Muscle layer of duodenum (tissue), 2 donors: Measurements from ENCODE around the gene EIF5B.

Source experiments
- H3K27ac ChIP-seq: one replicate; pipeline ENCODE4 v1.7.0; 2013; ENCODE audit warnings: mild to moderate bottlenecking, low read length
- H3K27me3 ChIP-seq: one replicate; pipeline ENCODE4 v1.7.0; 2013; ENCODE audit warnings: low read depth, mild to moderate bottlenecking, control low read depth, low read length
- H3K36me3 ChIP-seq, 2 donors: one replicate each; pipeline ENCODE4 v1.7.0; 2013; ENCODE audit warnings: low read length in 2 of 2, control low read depth in 1 of 2, mild to moderate bottlenecking in 1 of 2; ENCODE audit not compliant: insufficient read depth in 2 of 2, control insufficient read depth in 1 of 2
- H3K4me1 ChIP-seq, 2 donors: one replicate each; pipeline ENCODE4 v1.7.0; 2013; ENCODE audit warnings: low read length in 2 of 2, mild to moderate bottlenecking in 2 of 2, control low read depth in 1 of 2, moderate library complexity in 1 of 2; ENCODE audit not compliant: insufficient read depth in 2 of 2, control insufficient read depth in 1 of 2
- H3K4me3 ChIP-seq, 2 donors: one replicate each; pipeline ENCODE4 v1.7.0; 2013; ENCODE audit warnings: low read length in 2 of 2, low read depth in 1 of 2, mild to moderate bottlenecking in 1 of 2
- H3K9me3 ChIP-seq, 2 donors: one replicate each; pipeline ENCODE4 v1.7.0; 2013; ENCODE audit warnings: low read length in 2 of 2, control low read depth in 1 of 2, mild to moderate bottlenecking in 1 of 2; ENCODE audit not compliant: control insufficient read depth in 1 of 2
- donor health status: healthy.

The EIF5B gene

GRCh38 chr2:99439971-99440505 lies 102.8 kb downstream of the EIF5B start:
- Histone ChIP-seq H3K27me3 (no peaks in the 10 kb centered on the region), H3K4me1 (no peaks in the 10 kb centered on the region), H3K9me3 (no peaks in the 10 kb centered on the region), H3K27ac (no peak overlapping the region), H3K4me3 (no peak overlapping the region), H3K36me3 (peaks cover 9 to 20% of the 10 kb centered on the region in 2 donors)

DNA sequence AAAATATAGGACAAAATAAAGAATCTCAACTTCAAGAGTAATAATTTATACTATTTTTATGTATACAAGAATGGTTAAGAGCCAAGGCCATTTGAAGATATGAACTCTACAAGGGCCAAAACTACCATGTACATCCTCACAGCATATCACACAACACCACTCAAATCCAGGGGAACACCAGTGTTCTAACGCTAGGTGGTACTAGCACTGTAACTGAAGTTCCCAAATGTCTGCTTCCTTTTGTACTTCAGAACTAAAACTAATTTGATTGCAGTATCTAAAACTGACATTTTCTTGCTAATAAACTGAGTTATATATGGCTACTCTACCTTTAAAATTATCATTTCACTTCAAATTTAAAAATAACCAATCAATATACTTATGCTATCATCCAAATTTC lies 105.6 kb downstream of the EIF5B start:
- Histone ChIP-seq H3K36me3 (peaks cover 9 to 24% of the 10 kb centered on the region in 2 donors), H3K4me1 (no peaks in the 10 kb centered on the region), H3K4me3 (no peak overlapping the region), H3K9me3 (no peaks in the 10 kb centered on the region), H3K27ac (no peak overlapping the region), H3K27me3 (no peaks in the 10 kb centered on the region)

GRCh38 chr2:99444222-99444621 lies 107.0 kb downstream of the EIF5B start:
- no peak overlapping the region for H3K27ac ChIP-seq
- H3K27me3 ChIP-seq = no peaks in the 10 kb centered on the region
- peaks cover 0 to 22% of the 10 kb centered on the region in 2 donors for H3K36me3 ChIP-seq
- no peaks in the 10 kb centered on the region for H3K9me3 ChIP-seq
- no peaks in the 10 kb centered on the region for H3K4me1 ChIP-seq
- no peak overlapping the region for H3K4me3 ChIP-seq

GRCh38 chr2:99445065-99445464 lies 107.9 kb downstream of the EIF5B start:
- Histone ChIP-seq H3K36me3 (peaks cover 0 to 22% of the 10 kb centered on the region in 2 donors), H3K27ac (no peak overlapping the region), H3K4me3 (no peak overlapping the region), H3K27me3 (no peaks in the 10 kb centered on the region), H3K9me3 (no peaks in the 10 kb centered on the region), H3K4me1 (no peaks in the 10 kb centered on the region)

DNA sequence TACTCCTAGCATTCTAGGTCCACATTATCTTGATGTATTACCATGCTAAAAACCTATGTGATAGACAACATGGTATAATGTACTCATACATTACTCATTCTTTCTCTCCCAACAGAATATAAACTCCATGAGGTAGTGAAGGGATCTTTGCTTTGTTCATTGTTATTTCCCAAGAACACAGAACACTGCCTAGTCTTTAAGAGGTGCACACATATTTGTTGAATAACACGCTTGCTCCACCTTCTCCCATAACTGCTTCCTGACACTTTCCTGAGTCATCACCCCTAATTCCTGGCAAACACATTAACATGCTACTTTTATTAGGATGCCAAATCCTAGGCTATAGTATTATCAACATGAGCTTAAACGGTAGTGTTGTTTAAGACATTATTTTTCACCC lies 111.4 kb downstream of the EIF5B start:
- Histone ChIP-seq H3K27me3 (no peaks in the 10 kb centered on the region), H3K9me3 (no peaks in the 10 kb centered on the region), H3K4me3 (no peak overlapping the region), H3K36me3 (peaks cover 6 to 11% of the 10 kb centered on the region in 2 donors), H3K27ac (no peak overlapping the region), H3K4me1 (peaks cover 0 to 7% of the 10 kb centered on the region in 2 donors)

DNA sequence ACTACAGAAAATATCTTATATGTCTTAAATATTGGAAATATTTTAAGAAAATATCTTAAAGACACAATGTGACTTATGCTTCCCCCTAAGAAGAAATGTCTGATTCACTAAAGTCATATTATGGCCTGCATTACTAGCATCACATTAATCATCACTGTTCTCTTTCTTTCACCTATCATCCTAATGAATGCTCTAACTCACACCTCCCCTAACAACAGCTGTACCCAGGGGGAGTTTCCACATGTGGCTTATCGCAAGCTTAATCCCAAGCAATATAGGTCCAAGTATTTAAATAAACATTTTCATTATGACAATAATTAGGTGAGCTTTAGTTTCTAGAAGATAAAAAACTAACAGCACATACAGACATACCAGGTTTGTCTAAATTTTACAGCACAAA lies 113.0 kb downstream of the EIF5B start:
- H3K27me3 ChIP-seq = no peaks in the 10 kb centered on the region
- H3K36me3 ChIP-seq = peaks cover 12% of the 10 kb centered on the region in 2 donors
- no peak overlapping the region for H3K4me3 ChIP-seq
- no peak overlapping the region for H3K27ac ChIP-seq
- H3K4me1 ChIP-seq = peaks cover 0 to 7% of the 10 kb centered on the region in 2 donors
- H3K9me3 ChIP-seq = no peaks in the 10 kb centered on the region
